DND-41 (cell line): Measurements from ENCODE around the gene TPD52L1.

ENCODE experiments used
- ATAC-seq: fragments of 200-7000 bp; cut with Tn5 transposase; 3 replicates; pipeline ENCODE4 v1.9.1; 2021; ENCODE audit warnings: low read depth; ENCODE audit not compliant: insufficient read depth
- DNase-seq: peaks from one replicate; pipeline ENCODE4 v3.0.0-alpha.2; 2020
- H2AFZ ChIP-seq: 2 replicates; pipeline ENCODE4 v1.6.0; 2012; ENCODE audit warnings: low read depth, low read length
- H3K27ac ChIP-seq: 2 replicates; pipeline ENCODE4 v1.5.1; 2012; ENCODE audit warnings: low read length, inconsistent platforms
- H3K27me3 ChIP-seq: fragments of 200-600 bp; sonication (generic); 2 replicates; pipeline ENCODE4 v1.6.0; 2012; ENCODE audit warnings: low read length, mild to moderate bottlenecking, inconsistent platforms; ENCODE audit not compliant: insufficient read depth, poor library complexity
- H3K36me3 ChIP-seq: 2 replicates; pipeline ENCODE4 v1.5.1; 2012; ENCODE audit warnings: low read length, inconsistent platforms; ENCODE audit not compliant: insufficient read depth
- H3K4me1 ChIP-seq: 2 replicates; pipeline ENCODE4 v1.5.1; 2012; ENCODE audit warnings: mild to moderate bottlenecking, low read length; ENCODE audit not compliant: insufficient read depth
- H3K4me2 ChIP-seq: 2 replicates; pipeline ENCODE4 v1.6.0; 2012; ENCODE audit warnings: mild to moderate bottlenecking, moderate library complexity, low read length, inconsistent platforms; ENCODE audit not compliant: insufficient read depth
- H3K4me3 ChIP-seq, 2 experiments: fragments of 200-600 bp in 1 of 2; shearing (Covaris generic) in 1 of 2; 2 replicates each; pipeline ENCODE4 v1.5.1; 2012 to 2016; ENCODE audit warnings: inconsistent platforms in 2 of 2, low read length in 2 of 2, mild to moderate bottlenecking in 2 of 2, low read depth in 1 of 2, moderate library complexity in 1 of 2
- H3K79me2 ChIP-seq: 2 replicates; pipeline ENCODE4 v1.6.0; 2012; ENCODE audit warnings: low read length, inconsistent platforms; ENCODE audit not compliant: insufficient read depth
- H3K9ac ChIP-seq: 2 replicates; pipeline ENCODE4 v1.6.0; 2012; ENCODE audit warnings: low read depth, mild to moderate bottlenecking, inconsistent platforms, low read length, moderate library complexity
- H3K9me3 ChIP-seq: 2 replicates; pipeline ENCODE4 v1.5.1; 2012; ENCODE audit warnings: low read length, moderate library complexity, mild to moderate bottlenecking, inconsistent platforms; ENCODE audit not compliant: insufficient read depth, severe bottlenecking
- H4K20me1 ChIP-seq: 2 replicates; pipeline ENCODE4 v1.6.0; 2012; ENCODE audit warnings: low read length; ENCODE audit not compliant: insufficient read depth
- CTCF ChIP-seq: IDR thresholded peaks from 2 replicates; pipeline ENCODE4 v1.5.1; 2012; ENCODE audit warnings: borderline replicate concordance, low read length, moderate library complexity, mild to moderate bottlenecking; ENCODE audit not compliant: poor library complexity, severe bottlenecking; ENCODE audit errors: extremely low read depth
- EZH2 ChIP-seq: IDR thresholded peaks from 3 replicates; pipeline ENCODE4 v1.6.1; 2012; ENCODE audit warnings: borderline replicate concordance, low read depth, mild to moderate bottlenecking, moderate library complexity, low read length, inconsistent platforms; ENCODE audit not compliant: severe bottlenecking

Gene TPD52L1

GRCh38 chr6:125195526-125195925 lies 42.0 kb downstream of the TPD52L1 start:
- TF ChIP-seq EZH2: no peak
- no peak for TF ChIP-seq CTCF
- H3K9me3 ChIP-seq: no peaks in the 10 kb centered on the region
- H3K4me2 ChIP-seq: no peak overlapping the region
- peaks cover 5% of the 10 kb centered on the region; the same call in 1 of the 2 replicates for H3K4me1 ChIP-seq
- H4K20me1 ChIP-seq: no peaks in the 10 kb centered on the region
- no peak overlapping the region for H3K4me3 ChIP-seq
- no peak overlapping the region for H3K9ac ChIP-seq
- DNase-seq: no peak
- H3K36me3 ChIP-seq: no peaks in the 10 kb centered on the region
- H3K27me3 ChIP-seq: peaks cover 2% of the 10 kb centered on the region
- no peak overlapping the region for H2AFZ ChIP-seq
- ATAC-seq: no peak
- H3K79me2 ChIP-seq: no peaks in the 10 kb centered on the region
- no peak overlapping the region for H3K27ac ChIP-seq

GRCh38 chr6:125196613-125197012 lies 43.0 kb downstream of the TPD52L1 start:
- Histone ChIP-seq H3K27ac (no peak overlapping the region), H3K36me3 (no peaks in the 10 kb centered on the region)

GRCh38 chr6:125197795-125198269 lies 44.3 kb downstream of the TPD52L1 start:
- no peak overlapping the region for H3K27ac ChIP-seq
- no peaks in the 10 kb centered on the region for H3K36me3 ChIP-seq
- no peak overlapping the region for H3K4me3 ChIP-seq
- TF ChIP-seq EZH2 (no peak), CTCF (no peak)
- no peak for ATAC-seq
- no peaks in the 10 kb centered on the region for H4K20me1 ChIP-seq
- no peak overlapping the region for H3K9ac ChIP-seq
- H3K4me2 ChIP-seq: no peak overlapping the region
- no peaks in the 10 kb centered on the region for H3K79me2 ChIP-seq
- H3K9me3 ChIP-seq: no peaks in the 10 kb centered on the region
- H3K27me3 ChIP-seq: peaks cover 2% of the 10 kb centered on the region
- no peaks in the 10 kb centered on the region for H3K4me1 ChIP-seq
- DNase-seq: no peak
- H2AFZ ChIP-seq: no peak overlapping the region

More at GRCh38 chr6:125196613-125197012, 43.0 kb downstream of the TPD52L1 start:
- no peak for TF ChIP-seq EZH2
- TF ChIP-seq CTCF: no peak
- no peak overlapping the region for H3K9ac ChIP-seq
- no peak overlapping the region for H3K4me2 ChIP-seq
- no peaks in the 10 kb centered on the region for H4K20me1 ChIP-seq
- H3K4me3 ChIP-seq: no peak overlapping the region
- DNase-seq: no peak
- peaks cover 2% of the 10 kb centered on the region for H3K27me3 ChIP-seq
- H3K9me3 ChIP-seq: no peaks in the 10 kb centered on the region
- peaks cover 5% of the 10 kb centered on the region; the same call in 1 of the 2 replicates for H3K4me1 ChIP-seq
- no peak overlapping the region for H2AFZ ChIP-seq
- no peaks in the 10 kb centered on the region for H3K79me2 ChIP-seq
- ATAC-seq: no peak

- Histone ChIP-seq H3K9ac (no peak overlapping the region), H4K20me1 (no peaks in the 10 kb centered on the region), H3K36me3 (no peaks in the 10 kb centered on the region), H3K9me3 (no peaks in the 10 kb centered on the region), H2AFZ (no peak overlapping the region), H3K4me2 (no peak overlapping the region), H3K27me3 (peaks cover 2% of the 10 kb centered on the region), H3K27ac (no peak overlapping the region), H3K4me1 (no peaks in the 10 kb centered on the region), H3K79me2 (no peaks in the 10 kb centered on the region), H3K4me3 (no peak overlapping the region)
- ATAC-seq: no peak
- no peak for DNase-seq
- TF ChIP-seq EZH2: no peak
- no peak for TF ChIP-seq CTCF
These were observed 44.9 kb downstream of the TPD52L1 start for GRCh38 chr6:125198398-125198937.
